Thoracic aorta (tissue), 2 donors: Measurements from ENCODE around the gene PITPNM3. TPM values are rescaled to one million over a fixed set of nuclear protein-coding genes. Genes with fewer than 3 reads are reported as not detected.
"Not testable (repeated sequence)": the region's sequence is repeated elsewhere in the genome, so short reads cannot be mapped to it uniquely, and the experiment has no call there.

Experiments
- ATAC-seq: fragments of 150-250 bp; one replicate; pipeline ENCODE4 v1.8.0; 2017; ENCODE audit warnings: low read depth; ENCODE audit not compliant: insufficient number of reproducible peaks, low FRiP score
- DNase-seq: peaks from one replicate; pipeline ENCODE4 v3.0.0-alpha.2; 2020; ENCODE audit warnings: low spot score
- H3K27ac ChIP-seq, 2 donors: fragments of 200-600 bp; sonication (generic); 1 replicate in 1 of 2; 2 replicates in 1 of 2; pipeline ENCODE4 v1.5.1; 2016; ENCODE audit warnings: mild to moderate bottlenecking in 2 of 2, moderate library complexity in 2 of 2
- H3K27me3 ChIP-seq: fragments of 200-600 bp; sonication (generic); replicated peaks from 2 replicates; pipeline ENCODE4 v1.6.0; 2016; ENCODE audit warnings: mild to moderate bottlenecking; ENCODE audit not compliant: insufficient read depth
- H3K36me3 ChIP-seq: fragments of 200-600 bp; sonication (generic); one replicate; pipeline ENCODE4 v1.5.1; 2016
- H3K4me1 ChIP-seq, 2 donors: fragments of 200-600 bp; sonication (generic); 1 replicate in 1 of 2; 2 replicates in 1 of 2; pipeline versions ENCODE4 v1.5.1 to v1.6.0; 2016; ENCODE audit warnings: low read depth in 2 of 2, mild to moderate bottlenecking in 1 of 2; ENCODE audit not compliant: control insufficient read depth in 1 of 2
- H3K4me3 ChIP-seq: fragments of 200-600 bp; sonication (generic); 2 replicates; pipeline ENCODE4 v1.5.1; 2016; ENCODE audit warnings: mild to moderate bottlenecking
- H3K9me3 ChIP-seq: fragments of 200-600 bp; sonication (generic); 2 replicates; pipeline ENCODE4 v1.5.1; 2016
- total RNA-seq, 2 donors: library from RNA; depleted of rRNA; stranded (reverse); fragments of >200 nt; gene quantifications; one replicate each; pipeline versions ENCODE4 v1.1.0 to v1.2.3, GENCODE V29; 2016
- TF ChIP-seq, protein P1 (sequence below): fragments of 200-600 bp; sonication (generic); IDR thresholded peaks from one replicate; pipeline ENCODE4 v1.5.1; 2019; ENCODE audit warnings: antibody characterized with exemption

Gene PITPNM3
- total RNA-seq, 2 donors from 2014 or later: 1.8 to 3.1 TPM

GRCh38 chr17:6487251-6488007, 68.9 kb downstream of the PITPNM3 start:
- TF ChIP-seq, protein P1, sequence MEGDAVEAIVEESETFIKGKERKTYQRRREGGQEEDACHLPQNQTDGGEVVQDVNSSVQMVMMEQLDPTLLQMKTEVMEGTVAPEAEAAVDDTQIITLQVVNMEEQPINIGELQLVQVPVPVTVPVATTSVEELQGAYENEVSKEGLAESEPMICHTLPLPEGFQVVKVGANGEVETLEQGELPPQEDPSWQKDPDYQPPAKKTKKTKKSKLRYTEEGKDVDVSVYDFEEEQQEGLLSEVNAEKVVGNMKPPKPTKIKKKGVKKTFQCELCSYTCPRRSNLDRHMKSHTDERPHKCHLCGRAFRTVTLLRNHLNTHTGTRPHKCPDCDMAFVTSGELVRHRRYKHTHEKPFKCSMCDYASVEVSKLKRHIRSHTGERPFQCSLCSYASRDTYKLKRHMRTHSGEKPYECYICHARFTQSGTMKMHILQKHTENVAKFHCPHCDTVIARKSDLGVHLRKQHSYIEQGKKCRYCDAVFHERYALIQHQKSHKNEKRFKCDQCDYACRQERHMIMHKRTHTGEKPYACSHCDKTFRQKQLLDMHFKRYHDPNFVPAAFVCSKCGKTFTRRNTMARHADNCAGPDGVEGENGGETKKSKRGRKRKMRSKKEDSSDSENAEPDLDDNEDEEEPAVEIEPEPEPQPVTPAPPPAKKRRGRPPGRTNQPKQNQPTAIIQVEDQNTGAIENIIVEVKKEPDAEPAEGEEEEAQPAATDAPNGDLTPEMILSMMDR: no peak
- DNase-seq (no peak), ATAC-seq (no peak)

GRCh38 chr17:6485646-6486412, 70.5 kb downstream of the PITPNM3 start:
- Histone ChIP-seq H3K9me3 (no peaks in the 10 kb centered on the region), H3K27me3 (no peaks in the 10 kb centered on the region), H3K4me3 (no peak overlapping the region), H3K27ac (no peak overlapping the region), H3K4me1 (no peaks in the 10 kb centered on the region), H3K36me3 (no peaks in the 10 kb centered on the region)
- ATAC-seq (no peak), DNase-seq (no peak)
- TF ChIP-seq, protein P1: no peak

More at GRCh38 chr17:6487251-6488007, 68.9 kb downstream of the PITPNM3 start:
- Histone ChIP-seq H3K9me3 (no peaks in the 10 kb centered on the region), H3K4me1 (no peaks in the 10 kb centered on the region), H3K27ac (no peak overlapping the region), H3K36me3 (no peaks in the 10 kb centered on the region), H3K27me3 (no peaks in the 10 kb centered on the region), H3K4me3 (no peak overlapping the region)

- no peaks in the 10 kb centered on the region for H3K36me3 ChIP-seq
- no peak for ATAC-seq
- TF ChIP-seq, protein P1: no peak
- H3K4me1 ChIP-seq: no peaks in the 10 kb centered on the region
- no peak overlapping the region for H3K27ac ChIP-seq
- no peaks in the 10 kb centered on the region for H3K27me3 ChIP-seq
- DNase-seq: no peak
- no peaks in the 10 kb centered on the region for H3K9me3 ChIP-seq
- no peak overlapping the region for H3K4me3 ChIP-seq
Observed at GRCh38 chr17:6483507-6483906, 72.8 kb downstream of the PITPNM3 start.

GRCh38 chr17:6482796-6483195, 73.6 kb downstream of the PITPNM3 start:
- not testable (repeated sequence) for DNase-seq, H3K36me3 ChIP-seq, ATAC-seq

GRCh38 chr17:6482105-6482455, 74.3 kb downstream of the PITPNM3 start:
- Histone ChIP-seq H3K4me1 (no peaks in the 10 kb centered on the region), H3K27me3 (no peaks in the 10 kb centered on the region), H3K9me3 (no peaks in the 10 kb centered on the region), H3K27ac (no peak overlapping the region), H3K4me3 (no peak overlapping the region), H3K36me3 (no peaks in the 10 kb centered on the region)
- no peak for ATAC-seq
- TF ChIP-seq, protein P1: no peak
- DNase-seq: no peak

More at GRCh38 chr17:6482796-6483195, 73.6 kb downstream of the PITPNM3 start:
- not testable (repeated sequence) for H3K4me3 ChIP-seq, H3K27ac ChIP-seq, H3K9me3 ChIP-seq, H3K27me3 ChIP-seq, H3K4me1 ChIP-seq
